Stromal cell of bone marrow (primary cell): ENCODE measurements around the gene PFKFB4.
"Not testable (repeated sequence)": the region's sequence is repeated elsewhere in the genome, so short reads cannot be mapped to it uniquely, and the experiment has no call there.

Source experiments
- DNase-seq: peaks from one replicate; pipeline ENCODE4 v3.0.0-alpha.2; 2012; ENCODE audit warnings: low read depth

Gene PFKFB4

GRCh38 chr3:48530701-48531100 is 25.9 kb downstream of the PFKFB4 start:
- not testable (repeated sequence) for DNase-seq

- DNase-seq: no peak
These were observed 27.8 kb downstream of the PFKFB4 start for GRCh38 chr3:48528754-48529153.

DNA sequence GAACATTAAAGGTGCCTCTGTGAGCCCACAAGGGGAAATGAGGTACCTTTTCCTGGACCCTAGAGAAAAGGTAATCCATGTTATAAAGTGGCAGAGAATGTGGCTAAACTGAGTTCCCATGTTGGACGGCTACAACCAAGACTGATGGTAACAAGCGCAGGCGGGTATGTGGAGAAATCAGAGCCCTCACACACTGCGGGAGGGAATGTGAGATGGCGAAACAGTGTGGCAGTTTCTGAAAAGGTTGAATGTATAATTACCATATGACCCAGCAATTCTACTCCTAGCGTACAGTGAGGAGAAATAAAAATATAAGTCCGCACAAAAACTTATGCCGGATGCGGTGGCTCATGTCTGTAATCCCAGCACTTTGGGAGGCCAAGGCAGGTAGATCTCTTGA is 28.6 kb downstream of the PFKFB4 start:
- no peak for DNase-seq

DNA sequence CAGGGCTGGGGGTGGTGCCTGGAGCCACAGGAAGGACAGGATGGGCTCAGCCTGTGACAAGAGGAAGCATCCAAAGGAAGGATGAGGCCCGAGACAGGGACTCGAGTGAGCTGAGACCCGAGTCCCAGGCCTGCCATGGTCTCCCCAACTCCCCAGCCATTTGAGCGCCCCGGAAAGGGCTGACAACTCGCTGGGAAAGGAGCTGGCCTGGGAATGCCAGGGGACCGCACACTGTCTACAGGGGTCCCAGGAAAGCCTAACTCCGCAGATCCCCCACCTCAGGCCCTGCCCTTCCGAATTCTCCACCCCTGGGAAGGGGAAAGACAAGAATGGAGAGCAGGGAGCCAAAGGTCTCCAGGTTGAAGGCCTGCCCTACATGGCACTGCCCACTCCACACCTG is 31.6 kb downstream of the PFKFB4 start:
- no peak for DNase-seq

DNA sequence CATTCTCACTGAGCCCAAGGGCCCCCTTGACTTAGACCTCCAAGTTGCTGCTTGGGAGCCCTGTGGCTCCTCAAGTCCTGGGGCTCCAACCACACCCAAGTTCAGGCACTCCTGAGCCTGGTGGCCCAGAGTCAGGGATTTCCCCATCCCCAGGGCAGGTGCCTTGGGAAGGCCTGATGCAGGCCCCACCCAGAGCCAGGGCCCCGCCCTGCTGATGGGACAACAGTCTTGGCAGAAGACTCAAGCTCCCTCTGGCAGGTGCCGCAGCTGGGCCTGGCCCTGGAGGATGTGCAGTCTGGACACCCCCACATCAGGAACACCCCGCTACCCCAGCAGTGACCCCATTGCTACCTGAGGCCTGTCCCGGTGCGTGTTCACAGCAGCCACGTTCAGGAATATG is 35.0 kb downstream of the PFKFB4 start:
- DNase-seq: no peak

DNA sequence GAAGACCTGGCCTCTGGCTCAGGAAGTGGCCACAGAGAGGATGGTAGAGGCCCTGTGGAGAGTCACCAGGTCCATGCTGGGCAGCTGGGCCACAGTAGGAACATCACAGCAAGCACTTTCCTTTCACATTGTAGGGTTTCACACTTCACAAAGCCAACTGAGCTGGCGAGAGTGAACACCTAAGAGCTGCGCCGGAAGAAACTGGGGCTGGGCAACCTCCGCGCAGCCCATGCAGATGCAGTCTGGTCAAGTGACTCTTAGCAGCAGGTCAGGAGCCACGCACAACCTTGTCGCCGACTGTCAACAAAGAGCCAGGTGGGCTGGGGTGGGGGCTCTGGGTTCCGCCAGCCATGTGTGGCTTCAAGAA is 37.3 kb downstream of the PFKFB4 start:
- DNase-seq: no peak

DNA sequence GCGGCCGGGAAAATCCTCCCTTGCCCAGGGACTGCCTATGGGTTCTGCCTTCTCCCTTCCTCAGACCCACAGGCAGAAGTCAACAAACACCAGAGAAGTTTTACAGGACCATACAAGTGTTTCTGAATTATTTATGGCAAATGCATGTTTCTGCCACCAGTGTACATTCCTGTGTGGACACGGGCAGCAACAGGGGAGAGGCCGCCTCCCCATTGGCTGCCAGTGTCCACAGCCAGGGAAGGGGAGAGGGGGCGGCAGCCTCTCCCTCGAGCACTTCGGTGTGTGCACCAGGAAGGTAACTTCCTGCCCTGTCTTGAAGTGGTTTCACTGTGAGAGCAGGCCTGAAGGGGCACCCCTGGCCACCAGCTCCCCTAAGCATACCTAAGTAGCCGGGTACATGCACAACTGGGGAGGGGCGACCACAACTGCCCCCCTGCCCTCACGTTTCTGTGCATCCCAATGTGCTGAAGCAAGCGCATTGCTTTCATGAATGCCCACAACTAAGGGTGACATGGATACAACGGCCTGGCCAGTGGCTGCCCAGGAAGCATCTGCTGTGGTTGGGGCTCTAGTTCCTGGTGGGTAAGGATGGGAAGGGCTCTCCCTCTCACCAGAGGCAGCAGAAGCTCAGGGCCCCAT is 37.8 kb downstream of the PFKFB4 start:
- DNase-seq: no peak

DNA sequence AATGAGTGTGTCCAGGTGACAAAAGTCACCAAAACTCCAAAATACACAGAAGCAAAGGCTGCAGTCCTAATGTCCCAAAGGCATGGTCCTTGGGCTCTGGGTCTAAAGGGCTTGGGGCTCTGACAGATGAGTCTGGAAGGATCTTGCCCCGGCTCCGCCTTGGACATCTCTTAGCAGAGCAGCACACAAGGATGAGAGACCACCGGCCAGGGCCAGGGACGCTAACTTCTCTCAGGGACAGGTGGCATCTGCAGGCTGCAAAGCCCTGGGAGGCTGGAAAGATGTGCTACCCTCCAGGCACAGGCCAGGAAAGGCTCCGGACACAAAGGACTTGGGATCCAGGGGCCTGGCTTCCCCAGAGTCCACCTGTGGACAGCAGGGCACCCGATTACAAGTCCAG is 38.5 kb downstream of the PFKFB4 start:
- no peak for DNase-seq

DNA sequence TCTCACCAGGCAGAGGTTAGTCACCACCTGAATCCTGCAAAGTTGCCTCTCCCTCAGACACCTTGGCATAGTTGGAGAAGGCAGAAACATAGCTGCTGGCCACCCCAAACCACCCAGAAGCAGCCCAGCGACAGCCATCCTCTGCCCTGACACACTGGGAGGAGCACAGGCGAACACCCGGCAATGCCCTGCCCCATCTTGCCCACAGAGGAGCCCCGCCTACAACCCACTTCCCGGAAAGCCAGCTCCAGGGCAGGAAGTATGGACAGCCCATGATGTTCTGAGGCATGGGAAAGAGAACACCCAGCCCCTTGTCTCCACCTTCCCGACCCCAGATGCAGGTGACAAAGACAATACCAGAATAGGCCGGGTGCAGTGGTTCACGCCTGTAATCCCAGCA is 40.0 kb downstream of the PFKFB4 start:
- DNase-seq: no peak

DNA sequence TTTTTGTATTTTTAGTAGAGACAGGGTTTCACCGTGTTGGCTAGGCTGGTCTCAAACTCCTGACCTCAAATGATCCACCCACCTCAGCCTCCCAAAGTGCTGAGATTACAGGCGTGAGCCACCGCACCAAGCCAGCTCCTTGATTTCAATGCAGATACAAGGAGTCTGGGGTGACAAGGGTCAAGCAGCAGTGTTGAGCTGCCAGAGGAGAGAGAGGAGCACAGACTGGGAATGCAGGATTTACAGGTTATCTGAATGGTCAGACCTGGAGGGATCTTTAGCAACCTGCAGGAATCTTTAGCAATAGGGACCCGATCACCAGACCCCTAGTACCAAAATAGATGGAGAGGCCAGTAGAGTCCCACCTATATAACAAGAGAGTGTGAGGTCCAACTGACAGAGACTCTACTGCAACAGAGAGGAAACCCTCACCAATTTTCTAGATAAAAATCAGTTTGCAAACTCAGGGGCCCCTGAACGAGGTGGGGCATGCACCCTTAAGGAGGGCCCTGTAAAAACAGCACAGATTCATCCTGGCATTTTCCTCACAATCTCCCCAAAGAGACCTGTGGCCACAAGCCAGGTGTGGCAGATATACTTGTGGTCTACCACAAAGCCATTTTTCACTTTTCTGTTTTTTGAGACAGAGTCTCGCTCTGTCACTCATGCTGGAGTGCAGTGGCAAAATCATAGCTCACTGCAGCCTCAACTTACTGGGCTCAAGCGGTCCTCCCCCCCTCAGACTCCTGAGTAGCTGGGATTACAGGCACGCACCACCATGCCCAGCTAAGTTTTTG is 42.0 kb downstream of the PFKFB4 start:
- no peak for DNase-seq

DNA sequence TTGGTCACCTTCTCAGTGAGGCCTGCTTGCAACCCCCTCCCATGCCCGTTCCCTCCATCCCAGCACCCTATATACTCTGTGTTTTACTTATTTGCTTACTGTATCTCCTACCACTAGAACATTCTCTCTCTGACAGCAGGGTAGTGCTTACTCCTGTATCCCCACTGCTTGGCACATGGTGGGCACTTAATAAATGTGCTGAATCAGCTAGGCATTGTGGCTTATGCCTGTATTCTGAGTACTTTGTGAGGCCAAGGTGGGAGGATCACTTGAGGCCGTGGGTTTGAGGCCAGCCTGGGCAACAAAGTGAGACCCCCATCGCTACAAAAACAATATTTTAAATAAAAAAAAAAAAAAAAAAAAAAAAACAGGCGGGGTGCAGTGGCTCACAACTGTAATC is 45.1 kb downstream of the PFKFB4 start:
- no peak for DNase-seq

GRCh38 chr3:48507256-48508061 is 49.1 kb downstream of the PFKFB4 start:
- DNase-seq: no peak

DNA sequence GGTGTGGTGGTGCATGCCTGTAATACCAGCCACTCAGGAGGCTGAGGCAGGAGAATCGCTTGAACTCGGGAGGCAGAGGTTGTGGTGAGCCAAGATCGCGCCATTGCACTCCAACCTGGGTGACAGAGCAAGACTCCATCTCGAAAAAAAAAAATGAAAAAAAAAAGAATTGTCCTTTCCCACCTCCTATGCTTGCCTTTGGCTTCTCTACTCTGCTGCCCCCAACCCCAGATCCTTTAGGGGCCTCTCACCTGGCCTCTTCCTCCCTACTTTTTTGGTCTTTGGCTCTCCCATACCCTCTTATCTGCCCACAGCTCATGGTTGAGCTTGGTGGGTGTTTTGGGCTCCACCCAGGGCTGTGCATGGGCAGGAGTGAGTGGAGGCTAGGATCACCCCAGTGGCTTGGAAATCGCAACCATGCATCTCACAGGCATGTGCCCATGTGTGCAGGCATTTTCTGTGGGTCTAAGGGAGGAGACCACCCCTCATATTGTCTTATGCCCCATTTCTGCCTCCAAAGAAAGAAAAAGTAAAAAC is 50.6 kb downstream of the PFKFB4 start:
- no peak for DNase-seq

- DNase-seq: no peak
These were observed 51.5 kb downstream of the PFKFB4 start for GRCh38 chr3:48505146-48505545.

- DNase-seq: peak; percentile 59
These were observed 52.3 kb downstream of the PFKFB4 start, which contains the start of gene SHISA5 for GRCh38 chr3:48504051-48504946. TSS of gene SHISA5 (minus strand) at chr3:48504174. CDS start at chr3:48504094, 80 bp downstream.

GRCh38 chr3:48503401-48504050 is 53.1 kb downstream of the PFKFB4 start:
- DNase-seq: peak; percentile 52

- no peak for DNase-seq
These were observed 53.9 kb downstream of the PFKFB4 start for GRCh38 chr3:48502728-48503168.

GRCh38 chr3:48502121-48502520 is 54.5 kb downstream of the PFKFB4 start:
- no peak for DNase-seq

GRCh38 chr3:48501196-48501595 is 55.4 kb downstream of the PFKFB4 start:
- DNase-seq: no peak

GRCh38 chr3:48500656-48501055 is 55.9 kb downstream of the PFKFB4 start:
- DNase-seq: no peak

- DNase-seq: no peak
These were observed 63.5 kb downstream of the PFKFB4 start for GRCh38 chr3:48493203-48493501.
